Trophoblast cell (in vitro differentiated cells and primary cell): ENCODE results near the gene PKNOX1.
"Not testable (repeated sequence)": the region's sequence is repeated elsewhere in the genome, so short reads cannot be mapped to it uniquely, and the experiment has no call there.

Source experiments
- DNase-seq, 2 donors: peaks; one replicate each; pipeline ENCODE4 v3.0.0-alpha.2; 2016
- H2AFZ ChIP-seq: 2 replicates; pipeline ENCODE4 v1.6.1; 2013; ENCODE audit warnings: low read length, moderate library complexity, mild to moderate bottlenecking; ENCODE audit not compliant: insufficient read depth, poor library complexity
- H2AK5ac ChIP-seq: 2 replicates; pipeline ENCODE4 v1.6.1; 2013; ENCODE audit warnings: mild to moderate bottlenecking, low read length
- H2BK120ac ChIP-seq: 2 replicates; pipeline ENCODE4 v1.6.1; 2013; ENCODE audit warnings: low read length, mild to moderate bottlenecking, moderate library complexity; ENCODE audit not compliant: insufficient read depth, poor library complexity
- H2BK12ac ChIP-seq: 2 replicates; pipeline ENCODE4 v1.6.1; 2013; ENCODE audit warnings: mild to moderate bottlenecking, low read length, moderate library complexity
- H2BK5ac ChIP-seq: 2 replicates; pipeline ENCODE4 v1.6.1; 2013; ENCODE audit warnings: low read length, low read depth, moderate library complexity, mild to moderate bottlenecking; ENCODE audit not compliant: poor library complexity
- H3K14ac ChIP-seq: 2 replicates; pipeline ENCODE4 v1.6.1; 2013; ENCODE audit warnings: mild to moderate bottlenecking, low read length
- H3K18ac ChIP-seq: 2 replicates; pipeline ENCODE4 v1.6.1; 2013; ENCODE audit warnings: mild to moderate bottlenecking, low read length
- H3K23ac ChIP-seq: 2 replicates; pipeline ENCODE4 v1.6.1; 2013; ENCODE audit warnings: low read length
- H3K27ac ChIP-seq: 2 replicates; pipeline ENCODE4 v1.5.1; 2013; ENCODE audit warnings: low read depth, mild to moderate bottlenecking, inconsistent platforms, low read length, moderate library complexity
- H3K27me3 ChIP-seq: 2 replicates; pipeline ENCODE4 v1.6.1; 2013; ENCODE audit warnings: inconsistent platforms, mild to moderate bottlenecking, low read length, moderate library complexity; ENCODE audit not compliant: insufficient read depth
- H3K36me3 ChIP-seq, 2 experiments: 1 replicate in 1 of 2; 2 replicates in 1 of 2; pipeline ENCODE4 v1.6.1; 2013; ENCODE audit warnings: low read length in 2 of 2, mild to moderate bottlenecking in 2 of 2, moderate library complexity in 1 of 2; ENCODE audit not compliant: insufficient read depth in 2 of 2, control insufficient read depth in 1 of 2
- H3K4ac ChIP-seq: 2 replicates; pipeline ENCODE4 v1.6.1; 2013; ENCODE audit warnings: low read depth, mild to moderate bottlenecking, low read length, moderate library complexity
- H3K4me1 ChIP-seq, 2 experiments: 1 replicate in 1 of 2; 2 replicates in 1 of 2; pipeline ENCODE4 v1.6.1; 2013; ENCODE audit warnings: low read length in 2 of 2, mild to moderate bottlenecking in 2 of 2, moderate library complexity in 1 of 2; ENCODE audit not compliant: insufficient read depth in 2 of 2, control insufficient read depth in 1 of 2
- H3K4me2 ChIP-seq: 2 replicates; pipeline ENCODE4 v1.6.1; 2013; ENCODE audit warnings: inconsistent platforms, mild to moderate bottlenecking, low read length, moderate library complexity
- H3K4me3 ChIP-seq: 2 replicates; pipeline ENCODE4 v1.5.1; 2013; ENCODE audit warnings: mild to moderate bottlenecking, low read depth, low read length, inconsistent platforms
- H3K79me1 ChIP-seq: one replicate; pipeline ENCODE4 v1.6.1; 2013; ENCODE audit warnings: low read length
- H3K79me2 ChIP-seq: 2 replicates; pipeline ENCODE4 v1.6.1; 2013; ENCODE audit warnings: low read length, mild to moderate bottlenecking; ENCODE audit not compliant: control insufficient read depth, insufficient read depth, poor library complexity
- H3K9ac ChIP-seq: 2 replicates; pipeline ENCODE4 v1.6.1; 2013; ENCODE audit warnings: mild to moderate bottlenecking, low read length
- H3K9me3 ChIP-seq: 2 replicates; pipeline ENCODE4 v1.6.1; 2013; ENCODE audit warnings: low read depth, mild to moderate bottlenecking, control low read depth, inconsistent platforms, low read length; ENCODE audit not compliant: insufficient read depth
- H4K12ac ChIP-seq: 2 replicates; pipeline ENCODE4 v1.6.1; 2013; ENCODE audit warnings: low read depth, mild to moderate bottlenecking, low read length, moderate library complexity
- H4K8ac ChIP-seq: 2 replicates; pipeline ENCODE4 v1.6.1; 2013; ENCODE audit warnings: low read depth, mild to moderate bottlenecking, low read length, moderate library complexity
- H4K91ac ChIP-seq: one replicate; pipeline ENCODE4 v1.6.1; 2013; ENCODE audit warnings: low read depth, mild to moderate bottlenecking, low read length, moderate library complexity
- WGBS: extraction: QIAGEN DNeasy Blood & Tissue Kit; methylation state at CpG from one replicate; pipeline ENCODE4 v1.1.7; 2013; ENCODE audit warnings: missing lambda C conversion rate; ENCODE audit not compliant: insufficient read length, insufficient coverage; ENCODE audit errors: extremely low coverage; 5-methylcytosine and 5-hydroxymethylcytosine counted together

PKNOX1 gene

DNA sequence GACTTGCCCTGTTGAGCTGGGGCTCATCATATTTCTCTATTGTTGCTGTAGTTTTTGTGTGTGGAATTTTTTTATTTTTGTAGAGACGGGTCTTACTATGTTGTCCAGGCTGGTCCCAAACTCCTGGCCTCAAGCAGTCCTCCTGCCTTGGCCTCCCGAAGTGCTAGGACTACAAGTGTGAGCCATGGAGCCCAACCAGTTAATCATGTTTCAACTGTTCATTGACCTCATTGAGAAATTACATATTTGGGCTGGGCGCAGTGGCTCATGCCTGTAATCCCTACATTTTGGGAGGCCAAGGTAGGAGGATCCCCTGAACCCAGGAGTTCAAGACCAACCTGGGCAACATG is 9.2 kb upstream of the PKNOX1 start:
- Histone ChIP-seq H2BK12ac (no peak overlapping the region), H3K4me2 (no peak overlapping the region), H3K27me3 (no peaks in the 10 kb centered on the region), H3K36me3 (peaks cover 0 to 2% of the 10 kb centered on the region in 2 experiments), H2BK5ac (no peak overlapping the region), H4K12ac (no peak overlapping the region), H3K4me3 (no peak overlapping the region), H2AK5ac (no peak overlapping the region), H3K4ac (no peak overlapping the region), H3K4me1 (peaks cover 15 to 28% of the 10 kb centered on the region in 2 experiments), H3K27ac (no peak overlapping the region), H2AFZ (no peak overlapping the region), H3K14ac (no peak overlapping the region), H2BK120ac (no peak overlapping the region), H3K23ac (no peak overlapping the region), H3K9ac (no peak overlapping the region), H4K8ac (no peak overlapping the region), H4K91ac (no peak overlapping the region), H3K9me3 (no peaks in the 10 kb centered on the region), H3K79me1 (peaks cover 20% of the 10 kb centered on the region), H3K79me2 (peaks cover 1% of the 10 kb centered on the region), H3K18ac (no peak overlapping the region)
- DNase-seq = peak in 1 of 2 donors; percentile 39
- no CpG with 5 or more reads among the region's 3 CpGs for WGBS

DNA sequence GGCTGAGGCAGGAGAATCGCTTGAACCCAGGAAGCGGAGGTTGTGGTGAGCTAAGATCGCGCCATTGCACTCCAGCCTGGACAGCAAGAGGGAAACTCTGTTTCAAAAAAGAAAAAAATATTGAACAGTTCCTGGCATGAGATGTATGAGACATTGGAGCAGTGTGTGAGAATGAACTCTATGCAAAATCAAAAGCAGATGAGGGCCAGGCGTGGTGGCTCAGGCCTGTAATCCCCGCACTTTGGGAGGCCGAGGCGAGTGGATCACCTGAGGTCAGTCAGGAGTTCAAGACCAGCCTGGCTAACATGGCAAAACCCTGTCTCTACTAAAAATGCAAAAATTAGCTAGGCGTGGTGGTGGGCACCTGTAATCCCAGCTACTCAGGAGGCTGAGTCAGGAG is 6.7 kb upstream of the PKNOX1 start:
- not testable (repeated sequence) for H3K79me1 ChIP-seq, H3K36me3 ChIP-seq, H3K4ac ChIP-seq, H2AFZ ChIP-seq, H2AK5ac ChIP-seq, H3K79me2 ChIP-seq, H2BK5ac ChIP-seq, H3K23ac ChIP-seq, H3K18ac ChIP-seq, H3K14ac ChIP-seq, H3K4me2 ChIP-seq, H4K8ac ChIP-seq, H3K9ac ChIP-seq, DNase-seq, H3K27me3 ChIP-seq, H3K9me3 ChIP-seq, H3K4me3 ChIP-seq, H4K12ac ChIP-seq
- peak overlapping the region; percentile 12 for H2BK120ac ChIP-seq
- peak overlapping the region; percentile 79 for H3K27ac ChIP-seq
- WGBS = no CpG with 5 or more reads among the region's 9 CpGs
- H3K4me1 ChIP-seq = peaks cover 9 to 25% of the 10 kb centered on the region in 2 experiments
- H4K91ac ChIP-seq = peak overlapping the region; percentile 72
- peak overlapping the region; percentile 62 for H2BK12ac ChIP-seq

DNA sequence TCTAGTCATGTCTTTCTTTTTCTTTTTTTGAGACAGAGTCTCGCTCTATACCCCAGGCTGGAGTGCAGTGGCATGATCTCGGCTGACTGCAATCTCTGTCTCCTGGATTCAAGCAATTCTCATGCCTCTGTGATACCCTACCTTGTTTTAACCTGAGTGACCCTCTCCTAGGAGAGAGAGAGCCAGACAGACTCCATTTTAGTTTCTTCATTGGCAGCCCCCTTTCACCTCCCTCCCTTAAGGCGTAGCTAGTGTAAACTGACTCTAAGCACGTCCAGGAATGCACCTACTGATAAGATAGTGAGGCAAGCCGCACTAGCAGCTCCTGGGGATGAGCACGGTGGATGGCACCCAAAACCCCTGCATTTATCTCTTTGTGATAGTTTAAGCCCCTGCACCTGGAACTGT is 5.2 kb upstream of the PKNOX1 start:
- H3K23ac ChIP-seq = no peak overlapping the region
- H4K12ac ChIP-seq = no peak overlapping the region
- H2BK5ac ChIP-seq = peak overlapping the region; percentile 16
- H3K27ac ChIP-seq = peak overlapping the region; percentile 83
- peaks cover 16 to 27% of the 10 kb centered on the region in 2 experiments for H3K4me1 ChIP-seq
- peak; percentile 70 for DNase-seq
- peak overlapping the region; percentile 76 for H4K91ac ChIP-seq
- WGBS = no CpG with 5 or more reads among the region's 6 CpGs
- H3K4me3 ChIP-seq = no peak overlapping the region
- H3K18ac ChIP-seq = no peak overlapping the region
- peaks cover 14% of the 10 kb centered on the region for H3K79me1 ChIP-seq
- no peak overlapping the region for H3K4ac ChIP-seq
- no peak overlapping the region for H2BK12ac ChIP-seq
- no peaks in the 10 kb centered on the region for H3K36me3 ChIP-seq
- no peak overlapping the region for H2AFZ ChIP-seq
- H3K79me2 ChIP-seq = peaks cover 3% of the 10 kb centered on the region
- no peak overlapping the region for H3K9ac ChIP-seq
- H3K4me2 ChIP-seq = no peak overlapping the region
- no peaks in the 10 kb centered on the region for H3K27me3 ChIP-seq
- no peak overlapping the region for H4K8ac ChIP-seq
- no peaks in the 10 kb centered on the region for H3K9me3 ChIP-seq
- H2AK5ac ChIP-seq = no peak overlapping the region
- peak overlapping the region; percentile 50 for H2BK120ac ChIP-seq
- no peak overlapping the region for H3K14ac ChIP-seq

DNA sequence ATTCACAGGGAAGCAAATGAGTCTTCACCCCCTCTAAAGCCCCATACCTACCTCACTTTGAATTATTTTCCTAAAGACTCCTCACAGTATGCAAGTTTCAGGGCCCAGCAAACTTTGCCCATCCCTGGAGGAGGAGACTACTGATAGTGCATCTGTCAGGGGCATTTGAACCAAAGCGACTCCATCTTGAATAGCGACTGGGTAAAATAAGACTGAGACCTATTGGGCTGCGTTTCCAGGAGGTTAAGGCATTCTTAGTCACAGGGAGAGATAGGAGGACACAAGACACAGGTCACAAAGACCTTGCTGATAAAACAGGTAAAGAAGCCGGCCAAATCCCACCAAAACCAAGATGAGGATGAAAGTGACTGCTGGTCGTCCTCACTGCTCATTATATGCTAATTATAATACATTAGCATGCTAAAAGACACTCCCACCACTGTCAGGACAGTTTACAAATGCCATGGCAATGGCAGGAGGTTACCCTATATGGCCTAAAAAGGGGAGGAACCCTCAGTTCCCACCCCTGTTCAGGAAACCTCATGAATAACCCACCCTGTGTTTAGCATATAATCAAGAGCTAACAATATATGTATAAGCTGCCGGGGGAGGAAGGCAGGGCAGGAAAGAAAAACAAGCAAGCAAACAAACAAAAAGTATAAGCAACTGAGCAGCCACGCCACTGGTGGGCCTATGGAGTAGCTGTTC is 3.3 kb upstream of the PKNOX1 start:
- Histone ChIP-seq H3K18ac (no peak overlapping the region), H2AFZ (no peak overlapping the region), H3K14ac (no peak overlapping the region), H3K27ac (peak overlapping the region; percentile 34), H2BK5ac (no peak overlapping the region), H2BK120ac (no peak overlapping the region), H3K4me3 (no peak overlapping the region), H3K27me3 (no peaks in the 10 kb centered on the region), H3K4me2 (no peak overlapping the region), H2AK5ac (no peak overlapping the region), H2BK12ac (no peak overlapping the region), H3K36me3 (no peaks in the 10 kb centered on the region), H3K4me1 (peaks cover 16 to 25% of the 10 kb centered on the region in 2 experiments), H3K4ac (peak overlapping the region; percentile 21), H4K8ac (no peak overlapping the region), H4K91ac (no peak overlapping the region), H3K9me3 (no peaks in the 10 kb centered on the region), H3K9ac (no peak overlapping the region), H4K12ac (no peak overlapping the region), H3K79me2 (peaks cover 6% of the 10 kb centered on the region), H3K23ac (no peak overlapping the region), H3K79me1 (peaks cover 20% of the 10 kb centered on the region)
- no CpG with 5 or more reads among the region's 7 CpGs for WGBS
- DNase-seq = no peak
